HG02588 (cell line): ENCODE data around the gene FCHO2.

Experiments used
- ATAC-seq: cut with Tn5 transposase; IDR thresholded peaks from one replicate; pipeline ENCODE4 v1.9.1; 2021; ENCODE audit warnings: mild to moderate bottlenecking, moderate library complexity; ENCODE audit not compliant: unreplicated experiment

Gene FCHO2

GRCh38 chr5:73132759-73133158 lies 176.9 kb downstream of the FCHO2 start:
- no peak for ATAC-seq

- ATAC-seq: no peak
Observed at GRCh38 chr5:73135021-73135420, 179.2 kb downstream of the FCHO2 start.

DNA sequence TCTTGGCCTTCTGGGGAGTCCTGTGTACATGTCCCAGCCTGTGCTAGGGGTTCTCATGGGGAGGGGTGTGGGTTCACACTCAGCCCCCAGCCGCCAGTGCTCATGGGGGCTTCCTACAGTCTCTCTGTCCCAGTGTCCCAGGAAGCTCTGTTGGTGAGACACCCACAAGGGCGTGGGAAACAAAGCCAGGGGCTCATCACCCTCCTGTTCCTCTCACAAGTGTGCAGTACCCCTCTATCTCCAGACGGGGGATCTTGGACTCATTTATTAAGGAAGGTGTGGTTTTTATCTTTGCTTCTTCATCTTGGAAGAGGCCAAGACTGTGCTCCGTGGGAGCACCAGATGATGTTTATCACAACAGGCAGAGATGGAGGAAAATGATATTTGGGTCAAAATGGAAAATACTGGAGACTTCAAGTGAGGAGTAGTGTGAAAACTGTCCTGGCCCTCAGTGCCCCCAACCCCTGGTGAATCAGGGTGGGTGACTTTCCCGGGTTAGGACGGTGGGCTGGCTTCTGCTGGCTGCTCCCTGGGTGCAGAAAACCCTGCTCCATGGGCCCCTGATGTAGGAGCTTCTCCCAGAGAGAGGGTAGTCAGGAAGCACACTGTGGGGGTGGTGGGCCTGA lies 179.7 kb downstream of the FCHO2 start:
- ATAC-seq: no peak

DNA sequence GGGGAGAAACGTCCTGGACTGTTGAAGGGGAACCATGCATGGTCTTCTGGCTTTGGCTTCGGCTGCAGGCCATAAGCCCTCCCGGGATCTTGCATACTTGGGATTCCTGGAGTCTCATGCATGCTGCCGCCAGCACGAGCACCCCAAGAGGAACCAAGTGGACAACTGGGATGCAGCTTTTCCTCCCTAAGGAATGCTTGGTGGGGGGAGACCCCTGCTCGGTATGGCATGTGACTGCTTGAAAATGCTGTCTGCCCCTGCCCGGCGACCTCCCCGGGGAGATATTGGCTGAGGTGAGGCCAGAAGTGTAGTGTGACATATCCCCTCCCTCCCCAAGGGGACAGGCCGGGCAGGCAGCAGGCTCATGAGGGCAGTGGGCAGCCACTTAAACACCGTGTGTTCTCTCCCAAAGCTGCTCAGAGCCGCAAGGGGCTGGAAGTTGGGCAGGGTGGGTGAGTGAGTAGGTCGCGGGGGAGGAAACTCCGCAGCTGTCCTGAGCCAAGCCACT lies 180.3 kb downstream of the FCHO2 start:
- ATAC-seq: no peak

- ATAC-seq: no peak
Observed at GRCh38 chr5:73137563-73138530, 182.0 kb downstream of the FCHO2 start.

GRCh38 chr5:73139485-73139884 lies 183.6 kb downstream of the FCHO2 start:
- no peak for ATAC-seq
